Prostate gland (tissue), 2 donors: Measurements from ENCODE around the gene CCDC154.

Experiments
- POLR2A ChIP-seq: fragments of 450-650 bp; IDR thresholded peaks from one replicate; pipeline ENCODE4 v1.6.1; 2016; ENCODE audit warnings: antibody characterized with exemption, mild to moderate bottlenecking
- POLR2AphosphoS5 ChIP-seq: sonication (generic); formaldehyde crosslinking; IDR thresholded peaks from one replicate; pipeline ENCODE4 v1.6.1; 2017; ENCODE audit warnings: antibody characterized with exemption
- TF ChIP-seq, protein P1 (sequence below), 4 experiments: fragments of 200-600 bp in 2 of 4; fragments of 450-650 bp in 2 of 4; sonication (generic) in 2 of 4; IDR thresholded peaks; 1 replicate in 3 of 4; 2 replicates in 1 of 4; pipeline ENCODE4 v1.5.1; 2016 to 2019; ENCODE audit warnings: antibody characterized with exemption in 4 of 4, mild to moderate bottlenecking in 2 of 4, moderate library complexity in 2 of 4

DNA sequence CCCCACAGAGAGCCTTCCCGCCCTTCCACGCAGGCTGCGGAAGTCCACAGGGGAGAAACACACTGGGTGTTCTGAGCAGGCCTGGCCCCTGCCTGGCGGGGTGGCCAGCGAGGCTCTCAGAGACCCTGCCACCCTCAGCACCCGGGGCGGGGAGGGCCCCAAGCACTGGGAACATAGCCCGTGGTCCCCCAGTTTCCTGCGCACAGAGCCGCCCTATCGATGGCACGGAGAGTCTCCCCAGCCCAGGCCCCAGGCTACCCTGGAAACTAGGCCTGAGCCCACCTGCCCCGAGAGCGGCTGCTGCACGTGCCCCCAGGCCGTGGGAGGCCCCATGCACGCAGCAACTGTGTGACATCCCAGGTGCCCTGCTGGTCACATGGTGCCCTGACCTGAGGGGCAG is 10.2 kb upstream of the CCDC154 start:
- TF ChIP-seq, protein P1, sequence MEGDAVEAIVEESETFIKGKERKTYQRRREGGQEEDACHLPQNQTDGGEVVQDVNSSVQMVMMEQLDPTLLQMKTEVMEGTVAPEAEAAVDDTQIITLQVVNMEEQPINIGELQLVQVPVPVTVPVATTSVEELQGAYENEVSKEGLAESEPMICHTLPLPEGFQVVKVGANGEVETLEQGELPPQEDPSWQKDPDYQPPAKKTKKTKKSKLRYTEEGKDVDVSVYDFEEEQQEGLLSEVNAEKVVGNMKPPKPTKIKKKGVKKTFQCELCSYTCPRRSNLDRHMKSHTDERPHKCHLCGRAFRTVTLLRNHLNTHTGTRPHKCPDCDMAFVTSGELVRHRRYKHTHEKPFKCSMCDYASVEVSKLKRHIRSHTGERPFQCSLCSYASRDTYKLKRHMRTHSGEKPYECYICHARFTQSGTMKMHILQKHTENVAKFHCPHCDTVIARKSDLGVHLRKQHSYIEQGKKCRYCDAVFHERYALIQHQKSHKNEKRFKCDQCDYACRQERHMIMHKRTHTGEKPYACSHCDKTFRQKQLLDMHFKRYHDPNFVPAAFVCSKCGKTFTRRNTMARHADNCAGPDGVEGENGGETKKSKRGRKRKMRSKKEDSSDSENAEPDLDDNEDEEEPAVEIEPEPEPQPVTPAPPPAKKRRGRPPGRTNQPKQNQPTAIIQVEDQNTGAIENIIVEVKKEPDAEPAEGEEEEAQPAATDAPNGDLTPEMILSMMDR (IDR thresholded peaks at IDR 0.05), result no peak
- no peak for TF ChIP-seq POLR2AphosphoS5
- no peak for TF ChIP-seq POLR2A
